Fibroblast of skin of left biceps (primary cell): Measurements from ENCODE around the gene MED9.

ENCODE experiments used
- DNase-seq, 2 experiments: peaks; one replicate each; pipeline ENCODE4 v3.0.0-alpha.2; 2013; ENCODE audit warnings: low read depth in 2 of 2

MED9 gene

GRCh38 chr17:17504341-17505140 lies 27.7 kb downstream of the MED9 start:
- no peak for DNase-seq

GRCh38 chr17:17505151-17505550 lies 28.4 kb downstream of the MED9 start:
- no peak for DNase-seq

- no peak for DNase-seq
Measured at GRCh38 chr17:17505610-17506171, 28.9 kb downstream of the MED9 start.

GRCh38 chr17:17506181-17506741 lies 29.5 kb downstream of the MED9 start:
- DNase-seq, result no peak

- no peak for DNase-seq
Measured at GRCh38 chr17:17506893-17507464, 30.2 kb downstream of the MED9 start.

- DNase-seq, result no peak
Measured at GRCh38 chr17:17507465-17508011, 30.7 kb downstream of the MED9 start.

- DNase-seq, result no peak
Measured at GRCh38 chr17:17508019-17508535, 31.3 kb downstream of the MED9 start.

GRCh38 chr17:17508646-17509591 lies 32.1 kb downstream of the MED9 start:
- DNase-seq, result no peak

- no peak for DNase-seq
Measured at GRCh38 chr17:17509601-17510425, 33.0 kb downstream of the MED9 start.

- DNase-seq, result no peak
Measured at GRCh38 chr17:17510456-17511292, 33.9 kb downstream of the MED9 start.

- DNase-seq, result no peak
Measured at GRCh38 chr17:17511293-17511741, 34.5 kb downstream of the MED9 start.

- peak in 1 of 2 experiments; percentile 39 for DNase-seq
Measured at GRCh38 chr17:17511881-17512858, 35.4 kb downstream of the MED9 start.

GRCh38 chr17:17512866-17513265 lies 36.1 kb downstream of the MED9 start:
- no peak for DNase-seq

- DNase-seq, result no peak
Measured at GRCh38 chr17:17513626-17514025, 36.8 kb downstream of the MED9 start.

GRCh38 chr17:17514361-17514992 lies 37.7 kb downstream of the MED9 start:
- no peak for DNase-seq

- peak; percentile 50 to 56 for DNase-seq
Measured at GRCh38 chr17:17514993-17515933, 38.5 kb downstream of the MED9 start.
